Bronchial epithelial cell (primary cell): ENCODE results near the gene IQCF5. TPM values are rescaled to one million over a fixed set of nuclear protein-coding genes. Genes with fewer than 3 reads are reported as not detected.
"Not testable (repeated sequence)": the region's sequence is repeated elsewhere in the genome, so short reads cannot be mapped to it uniquely, and the experiment has no call there.

Experiments used
- DNase-seq: peaks from one replicate; pipeline ENCODE4 v3.0.0-alpha.2; 2010; ENCODE audit warnings: low read depth
- FAIRE-seq: peaks from 2 replicates; lab custom pipeline; 2011; peaks lifted over from hg19 to GRCh38; lab: Jason Lieb, UNC
- H3K27me3 ChIP-seq: 2 replicates; pipeline ENCODE4 v1.5.1; 2011; ENCODE audit warnings: low read length; ENCODE audit not compliant: control insufficient read depth, insufficient read depth
- H3K36me3 ChIP-seq: 2 replicates; pipeline ENCODE4 v1.5.1; 2011; ENCODE audit warnings: low read length; ENCODE audit not compliant: control insufficient read depth, insufficient read depth
- H3K4me3 ChIP-seq: 2 replicates; pipeline ENCODE4 v1.5.1; 2011; ENCODE audit warnings: mild to moderate bottlenecking, low read depth, low read length, control low read depth
- CTCF ChIP-seq: IDR thresholded peaks from 2 replicates; pipeline ENCODE4 v1.5.1; 2011; ENCODE audit warnings: mild to moderate bottlenecking, moderate library complexity, low read length, control low read depth, inconsistent platforms; ENCODE audit not compliant: insufficient read depth, severe bottlenecking
- total RNA-seq: library from RNA; depleted of rRNA; stranded (reverse); fragments of >200 nt; gene quantifications from 2 replicates; pipeline ENCODE4 v1.2.1, GENCODE V29; 2014

The IQCF5 gene
- total RNA-seq, 1 donor from 2014 or later, result 0.53 TPM

- TF ChIP-seq CTCF, result no peak
- FAIRE-seq (peak; percentile 79), DNase-seq (no peak)
Observed at GRCh38 chr3:51874411-51874810, 990 bp downstream of the IQCF5 start.

GRCh38 chr3:51873876-51874275, 1.5 kb downstream of the IQCF5 start:
- DNase-seq, result no peak

More at GRCh38 chr3:51874411-51874810, 990 bp downstream of the IQCF5 start:
- Histone ChIP-seq H3K27me3 (no peaks in the 10 kb centered on the region), H3K36me3 (no peaks in the 10 kb centered on the region), H3K4me3 (no peak overlapping the region)

GRCh38 chr3:51873253-51873766, 2.1 kb downstream of the IQCF5 start:
- no peak for TF ChIP-seq CTCF
- no peaks in the 10 kb centered on the region for H3K27me3 ChIP-seq
- no peaks in the 10 kb centered on the region for H3K36me3 ChIP-seq
- H3K4me3 ChIP-seq, result no peak overlapping the region
- DNase-seq (no peak), FAIRE-seq (no peak)

More at GRCh38 chr3:51873876-51874275, 1.5 kb downstream of the IQCF5 start:
- no peaks in the 10 kb centered on the region for H3K36me3 ChIP-seq
- FAIRE-seq, result no peak
- no peak overlapping the region for H3K4me3 ChIP-seq
- H3K27me3 ChIP-seq, result no peaks in the 10 kb centered on the region
- TF ChIP-seq CTCF, result no peak

- no peak for DNase-seq
- no peak for FAIRE-seq
- TF ChIP-seq CTCF, result no peak
- Histone ChIP-seq H3K36me3 (no peaks in the 10 kb centered on the region), H3K27me3 (no peaks in the 10 kb centered on the region), H3K4me3 (no peak overlapping the region)
Observed at GRCh38 chr3:51869304-51869703, 6.1 kb downstream of the IQCF5 start.

GRCh38 chr3:51868896-51869295, 6.5 kb downstream of the IQCF5 start:
- not testable (repeated sequence) for DNase-seq, FAIRE-seq, H3K27me3 ChIP-seq, H3K4me3 ChIP-seq, H3K36me3 ChIP-seq

GRCh38 chr3:51862886-51863285, 12.5 kb downstream of the IQCF5 start:
- FAIRE-seq (no peak), DNase-seq (no peak)
- H3K27me3 ChIP-seq, result no peaks in the 10 kb centered on the region
- H3K4me3 ChIP-seq, result no peak overlapping the region
- H3K36me3 ChIP-seq, result no peaks in the 10 kb centered on the region
- no peak for TF ChIP-seq CTCF
